ENCODE data around the gene ECT2.
"Not testable (repeated sequence)": the region's sequence is repeated elsewhere in the genome, so short reads cannot be mapped to it uniquely, and the experiment has no call there.

The ECT2 gene

GRCh38 chr3:172739462-172739861, 11.1 kb upstream of the ECT2 start:
- no peak for DNase-seq

- no peak for DNase-seq
These were observed 4.1 kb upstream of the ECT2 start for GRCh38 chr3:172746475-172746874.

- no peak for DNase-seq
These were observed 1.1 kb upstream of the ECT2 start for GRCh38 chr3:172749230-172749965.

- no peak for DNase-seq
These were observed 508 bp upstream of the ECT2 start for GRCh38 chr3:172750069-172750367.

- no peak for DNase-seq
These were observed 714 bp downstream of the ECT2 start for GRCh38 chr3:172751175-172751704.

GRCh38 chr3:172752651-172753050, 2.1 kb downstream of the ECT2 start:
- no peak for DNase-seq

- no peak for DNase-seq
These were observed 2.6 kb downstream of the ECT2 start for GRCh38 chr3:172753125-172753524.

GRCh38 chr3:172760416-172760815, 9.9 kb downstream of the ECT2 start:
- not testable (repeated sequence) for DNase-seq

GRCh38 chr3:172766241-172766640, 15.7 kb downstream of the ECT2 start:
- DNase-seq, result no peak

GRCh38 chr3:172766718-172767405, 16.3 kb downstream of the ECT2 start:
- DNase-seq, result no peak

- DNase-seq, result no peak
These were observed 19.9 kb downstream of the ECT2 start for GRCh38 chr3:172770382-172770781.

- no peak for DNase-seq
These were observed 21.1 kb downstream of the ECT2 start for GRCh38 chr3:172771672-172772071.

- DNase-seq, result no peak
These were observed 25.7 kb downstream of the ECT2 start for GRCh38 chr3:172776049-172776717.

- DNase-seq, result no peak
These were observed 27.4 kb downstream of the ECT2 start for GRCh38 chr3:172777901-172778300.

- DNase-seq, result no peak
These were observed 31.7 kb downstream of the ECT2 start for GRCh38 chr3:172782235-172782634.

- DNase-seq, result no peak
These were observed 35.5 kb downstream of the ECT2 start for GRCh38 chr3:172786036-172786435.

GRCh38 chr3:172787019-172787418, 36.5 kb downstream of the ECT2 start:
- DNase-seq, result no peak

- no peak for DNase-seq
These were observed 37.2 kb downstream of the ECT2 start for GRCh38 chr3:172787746-172788145.

GRCh38 chr3:172799246-172799645, 48.7 kb downstream of the ECT2 start:
- DNase-seq, result no peak

GRCh38 chr3:172800156-172800555, 49.6 kb downstream of the ECT2 start:
- DNase-seq, result no peak

- no peak for DNase-seq
These were observed 53.0 kb downstream of the ECT2 start for GRCh38 chr3:172803489-172803888.

GRCh38 chr3:172804323-172804722, 53.8 kb downstream of the ECT2 start:
- no peak for DNase-seq

- DNase-seq, result peak in 2 of 6 experiments; percentile 1 to 12
These were observed 58.5 kb downstream of the ECT2 start for GRCh38 chr3:172808969-172809546.

GRCh38 chr3:172811099-172811498, 60.6 kb downstream of the ECT2 start:
- no peak for DNase-seq

Data from stimulated activated naive CD4-positive, alpha-beta T cell (primary cell).